HEK293T (cell line): ENCODE measurements around the gene GET3.

Source experiments
- CTCF ChIA-PET: fragments of 350-600 bp; formaldehyde crosslinking; extraction: SDS; loops from one replicate; lab custom pipeline; 2021; ENCODE audit warnings: antibody characterized with exemption, inconsistent platforms; lab: Yijun Ruan, JAX
- POLR2A ChIA-PET: fragments of 350-600 bp; formaldehyde crosslinking; extraction: SDS; loops from one replicate; lab custom pipeline; 2020; ENCODE audit warnings: antibody characterized with exemption, inconsistent platforms; lab: Yijun Ruan, JAX
- DNase-seq: peaks from one replicate; pipeline ENCODE4 v3.0.0; 2012; ENCODE audit warnings: mixed read lengths; ENCODE audit errors: extremely low spot score
- ARNT ChIP-seq: fragments of 450-650 bp; IDR thresholded peaks from 2 replicates; pipeline ENCODE4 v1.6.1; 2017; ENCODE audit warnings: mild to moderate bottlenecking
- BHLHE40 ChIP-seq: fragments of 450-650 bp; IDR thresholded peaks from 2 replicates; pipeline ENCODE4 v1.6.1; 2016; ENCODE audit warnings: mild to moderate bottlenecking, moderate library complexity, borderline replicate concordance
- CTBP1 ChIP-seq: fragments of 450-650 bp; IDR thresholded peaks from 2 replicates; pipeline ENCODE4 v1.6.1; 2016; ENCODE audit warnings: borderline replicate concordance
- ELF4 ChIP-seq: fragments of 450-650 bp; IDR thresholded peaks from 2 replicates; pipeline ENCODE4 v1.6.1; 2017; ENCODE audit warnings: antibody characterized with exemption
- FOXA1 ChIP-seq: fragments of 450-650 bp; IDR thresholded peaks from 2 replicates; pipeline ENCODE4 v1.6.1; 2016; ENCODE audit warnings: mild to moderate bottlenecking
- FOXK2 ChIP-seq: fragments of 450-650 bp; IDR thresholded peaks from 2 replicates; pipeline ENCODE4 v1.6.1; 2016; ENCODE audit warnings: mild to moderate bottlenecking
- FOXM1 ChIP-seq: fragments of 450-650 bp; IDR thresholded peaks from 2 replicates; pipeline ENCODE4 v1.6.1; 2017; ENCODE audit warnings: mild to moderate bottlenecking, borderline replicate concordance
- HDGF ChIP-seq: fragments of 450-650 bp; IDR thresholded peaks from 2 replicates; pipeline ENCODE4 v1.6.1; 2017; ENCODE audit warnings: antibody characterized with exemption, borderline replicate concordance
- L3MBTL2 ChIP-seq: fragments of 450-650 bp; conservative IDR thresholded peaks from 2 replicates; pipeline ENCODE4 v1.6.1; 2016; ENCODE audit warnings: mild to moderate bottlenecking
- LEF1 ChIP-seq: fragments of 450-650 bp; IDR thresholded peaks from 2 replicates; pipeline ENCODE4 v1.6.1; 2017; ENCODE audit warnings: mild to moderate bottlenecking, borderline replicate concordance
- SP1 ChIP-seq: fragments of 450-650 bp; IDR thresholded peaks from 2 replicates; pipeline ENCODE4 v1.6.1; 2017
- SUZ12 ChIP-seq: fragments of 450-650 bp; IDR thresholded peaks from 2 replicates; pipeline ENCODE4 v1.6.1; 2016; ENCODE audit warnings: mild to moderate bottlenecking
- TARDBP ChIP-seq: fragments of 450-650 bp; IDR thresholded peaks from 2 replicates; pipeline ENCODE4 v1.6.1; 2016
- ZNF384 ChIP-seq: fragments of 450-650 bp; IDR thresholded peaks from 2 replicates; pipeline ENCODE4 v1.6.1; 2016
- TF ChIP-seq, protein P1 (sequence below): fragments of 450-650 bp; IDR thresholded peaks from 2 replicates; pipeline ENCODE4 v1.6.1; 2016

The GET3 gene

DNA sequence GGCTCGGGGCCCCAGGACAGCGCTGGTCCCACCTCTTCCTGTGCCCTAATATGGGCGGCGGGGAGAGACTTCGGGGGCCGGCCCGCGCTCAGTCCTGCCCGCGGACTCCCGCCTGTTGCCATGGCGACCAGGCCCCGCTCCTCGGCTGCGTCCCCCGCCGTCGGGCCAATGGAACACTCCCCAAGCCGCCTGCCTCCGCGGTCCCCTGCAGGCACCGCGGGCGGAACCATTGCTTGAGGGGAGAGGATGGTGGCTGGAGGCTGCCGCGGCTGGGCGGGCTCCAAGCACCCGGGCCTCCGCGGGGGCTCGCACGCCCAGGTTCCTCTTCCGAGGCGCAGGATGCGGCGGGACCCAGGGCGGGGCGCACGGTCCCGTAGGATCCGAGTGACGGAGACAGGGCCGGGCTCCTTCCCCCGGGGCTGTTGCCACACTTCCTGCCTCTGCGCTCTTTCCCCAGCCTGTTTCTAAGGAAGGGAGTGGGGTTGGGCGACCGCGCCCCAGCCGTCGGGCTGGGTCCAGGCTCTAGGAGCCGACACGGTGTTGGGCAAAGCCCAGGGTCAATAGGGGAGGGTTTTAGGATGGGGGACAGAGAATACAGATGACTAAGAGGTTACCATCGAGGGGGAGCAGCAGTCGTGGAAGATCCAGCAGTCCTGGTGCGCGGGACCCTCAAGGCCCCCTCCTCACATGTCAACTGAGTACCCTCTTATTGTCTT is 52.8 kb downstream of the GET3 start:
- TF ChIP-seq ARNT: no peak
- TF ChIP-seq LEF1: no peak
- TF ChIP-seq CTBP1: no peak
- TF ChIP-seq HDGF: no peak
- TF ChIP-seq FOXK2: no peak
- TF ChIP-seq SP1: no peak
- TF ChIP-seq, protein P1, sequence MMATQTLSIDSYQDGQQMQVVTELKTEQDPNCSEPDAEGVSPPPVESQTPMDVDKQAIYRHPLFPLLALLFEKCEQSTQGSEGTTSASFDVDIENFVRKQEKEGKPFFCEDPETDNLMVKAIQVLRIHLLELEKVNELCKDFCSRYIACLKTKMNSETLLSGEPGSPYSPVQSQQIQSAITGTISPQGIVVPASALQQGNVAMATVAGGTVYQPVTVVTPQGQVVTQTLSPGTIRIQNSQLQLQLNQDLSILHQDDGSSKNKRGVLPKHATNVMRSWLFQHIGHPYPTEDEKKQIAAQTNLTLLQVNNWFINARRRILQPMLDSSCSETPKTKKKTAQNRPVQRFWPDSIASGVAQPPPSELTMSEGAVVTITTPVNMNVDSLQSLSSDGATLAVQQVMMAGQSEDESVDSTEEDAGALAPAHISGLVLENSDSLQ: no peak
- TF ChIP-seq FOXA1: no peak
- no peak for TF ChIP-seq TARDBP
- CTCF ChIA-PET: interaction anchor here (0.7 to 1.4 kb wide), 2 partner anchors 13 to 304 kb away, joined by 3 to 6 read pairs; no protein-coding TSS in a partner anchor

DNA sequence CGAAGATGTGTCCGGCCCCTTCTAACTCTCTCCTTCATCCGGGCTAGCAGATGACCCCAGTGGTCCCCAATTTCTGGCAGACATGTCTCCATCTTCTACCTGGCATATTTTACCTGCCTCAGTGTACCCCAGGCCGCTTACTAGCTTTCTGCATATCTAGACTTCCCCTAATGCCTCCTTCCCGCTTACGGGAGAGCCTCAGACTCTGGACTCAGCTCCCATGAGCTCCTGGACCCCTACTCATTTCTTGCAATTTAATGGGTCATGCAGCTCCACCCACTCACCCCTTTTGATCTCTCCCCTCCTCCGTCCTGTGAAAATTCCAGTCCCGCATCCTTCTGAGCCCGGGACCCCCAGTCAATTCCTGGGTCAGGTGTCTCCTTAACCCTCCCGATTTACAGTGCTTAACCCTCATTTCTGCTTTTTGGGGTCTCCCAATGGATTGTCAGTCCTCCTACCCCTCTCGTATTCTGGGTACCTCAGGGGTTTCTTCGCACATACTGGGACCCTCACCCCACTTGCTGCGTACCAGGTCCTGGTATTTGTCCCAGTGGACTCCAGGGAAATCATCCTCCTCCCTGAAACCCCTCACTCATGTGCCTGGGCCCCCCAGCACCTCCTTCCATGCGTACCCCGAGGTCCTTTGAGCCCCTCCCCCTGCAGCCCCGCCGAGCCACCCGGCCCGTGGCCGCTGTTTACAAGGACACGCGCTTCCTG is 53.5 kb downstream of the GET3 start:
- TF ChIP-seq FOXA1 (no peak), ARNT (no peak), LEF1 (no peak), FOXK2 (no peak), BHLHE40 (no peak), SUZ12 (no peak), CTBP1 (no peak)
- TF ChIP-seq, protein P1: no peak
- POLR2A ChIA-PET: interaction anchor here (1.2 to 3.6 kb wide), 8 partner anchors 8 to 57 kb away, joined by 5 to 55 read pairs (median 11); partner anchors contain the start of genes GET3, RNASEH2A, THSD8 and TRIR
- CTCF ChIA-PET: interaction anchor here (0.7 to 3.3 kb wide), 4 partner anchors 13 to 303 kb away, joined by 3 to 23 read pairs (median 11); no protein-coding TSS in a partner anchor
- no peak for DNase-seq

More for the DNA sequence above, 52.8 kb downstream of the GET3 start:
- peak; percentile 77 for DNase-seq
- POLR2A ChIA-PET: interaction anchor here (1.2 to 3.6 kb wide), 2 partner anchors 11 to 12 kb away, joined by 3 to 55 read pairs; no protein-coding TSS in a partner anchor

DNA sequence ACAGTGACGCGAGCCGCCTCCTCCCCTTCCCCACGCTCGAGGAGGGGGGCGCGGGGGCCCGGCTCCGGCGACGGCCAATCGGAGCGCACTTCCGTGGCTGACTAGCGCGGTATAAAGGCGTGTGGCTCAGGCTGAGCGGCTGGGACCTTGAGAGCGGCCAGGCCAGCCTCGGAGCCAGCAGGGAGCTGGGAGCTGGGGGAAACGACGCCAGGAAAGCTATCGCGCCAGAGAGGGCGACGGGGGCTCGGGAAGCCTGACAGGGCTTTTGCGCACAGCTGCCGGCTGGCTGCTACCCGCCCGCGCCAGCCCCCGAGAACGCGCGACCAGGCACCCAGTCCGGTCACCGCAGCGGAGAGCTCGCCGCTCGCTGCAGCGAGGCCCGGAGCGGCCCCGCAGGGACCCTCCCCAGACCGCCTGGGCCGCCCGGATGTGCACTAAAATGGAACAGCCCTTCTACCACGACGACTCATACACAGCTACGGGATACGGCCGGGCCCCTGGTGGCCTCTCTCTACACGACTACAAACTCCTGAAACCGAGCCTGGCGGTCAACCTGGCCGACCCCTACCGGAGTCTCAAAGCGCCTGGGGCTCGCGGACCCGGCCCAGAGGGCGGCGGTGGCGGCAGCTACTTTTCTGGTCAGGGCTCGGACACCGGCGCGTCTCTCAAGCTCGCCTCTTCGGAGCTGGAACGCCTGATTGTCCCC is 54.2 kb downstream of the GET3 start, which contains the start of gene JUNB:
JUNB (plus strand) TSS at position 142 of the 706 bp plus-strand sequence; CDS start at position 428, 286 bp downstream.
- peak; percentile 74 for DNase-seq
- POLR2A ChIA-PET: interaction anchor here (0.7 to 3.6 kb wide), 15 partner anchors 9 to 110 kb away, joined by 3 to 55 read pairs (median 6); partner anchors contain the start of genes DNASE2, GET3, RNASEH2A and THSD8
- CTCF ChIA-PET: interaction anchor here (1.1 to 3.3 kb wide), 4 partner anchors 14 to 227 kb away, joined by 3 to 23 read pairs (median 17); no protein-coding TSS in a partner anchor
- TF ChIP-seq, protein P1: no peak
- TF ChIP-seq L3MBTL2 (peak; percentile 7; the same call in 1 of the 2 replicates), ELF4 (peak; percentile 80), FOXM1 (peak; percentile 83)

DNA sequence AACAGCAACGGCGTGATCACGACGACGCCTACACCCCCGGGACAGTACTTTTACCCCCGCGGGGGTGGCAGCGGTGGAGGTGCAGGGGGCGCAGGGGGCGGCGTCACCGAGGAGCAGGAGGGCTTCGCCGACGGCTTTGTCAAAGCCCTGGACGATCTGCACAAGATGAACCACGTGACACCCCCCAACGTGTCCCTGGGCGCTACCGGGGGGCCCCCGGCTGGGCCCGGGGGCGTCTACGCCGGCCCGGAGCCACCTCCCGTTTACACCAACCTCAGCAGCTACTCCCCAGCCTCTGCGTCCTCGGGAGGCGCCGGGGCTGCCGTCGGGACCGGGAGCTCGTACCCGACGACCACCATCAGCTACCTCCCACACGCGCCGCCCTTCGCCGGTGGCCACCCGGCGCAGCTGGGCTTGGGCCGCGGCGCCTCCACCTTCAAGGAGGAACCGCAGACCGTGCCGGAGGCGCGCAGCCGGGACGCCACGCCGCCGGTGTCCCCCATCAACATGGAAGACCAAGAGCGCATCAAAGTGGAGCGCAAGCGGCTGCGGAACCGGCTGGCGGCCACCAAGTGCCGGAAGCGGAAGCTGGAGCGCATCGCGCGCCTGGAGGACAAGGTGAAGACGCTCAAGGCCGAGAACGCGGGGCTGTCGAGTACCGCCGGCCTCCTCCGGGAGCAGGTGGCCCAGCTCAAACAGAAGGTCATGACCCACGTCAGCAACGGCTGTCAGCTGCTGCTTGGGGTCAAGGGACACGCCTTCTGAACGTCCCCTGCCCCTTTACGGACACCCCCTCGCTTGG is 55.0 kb downstream of the GET3 start:
- TF ChIP-seq ZNF384 (no peak), FOXK2 (no peak), L3MBTL2 (peak; percentile 64; the same call in 1 of the 2 replicates)
- TF ChIP-seq, protein P1: no peak
- POLR2A ChIA-PET: interaction anchor here (0.6 to 3.6 kb wide), 20 partner anchors 9 to 111 kb away, joined by 3 to 55 read pairs (median 4); partner anchors contain the start of genes DHPS, DNASE2, GET3 and RNASEH2A
- CTCF ChIA-PET: interaction anchor here (0.7 to 3.3 kb wide), 6 partner anchors 9 to 228 kb away, joined by 3 to 23 read pairs (median 11); no protein-coding TSS in a partner anchor
- DNase-seq: no peak

DNA sequence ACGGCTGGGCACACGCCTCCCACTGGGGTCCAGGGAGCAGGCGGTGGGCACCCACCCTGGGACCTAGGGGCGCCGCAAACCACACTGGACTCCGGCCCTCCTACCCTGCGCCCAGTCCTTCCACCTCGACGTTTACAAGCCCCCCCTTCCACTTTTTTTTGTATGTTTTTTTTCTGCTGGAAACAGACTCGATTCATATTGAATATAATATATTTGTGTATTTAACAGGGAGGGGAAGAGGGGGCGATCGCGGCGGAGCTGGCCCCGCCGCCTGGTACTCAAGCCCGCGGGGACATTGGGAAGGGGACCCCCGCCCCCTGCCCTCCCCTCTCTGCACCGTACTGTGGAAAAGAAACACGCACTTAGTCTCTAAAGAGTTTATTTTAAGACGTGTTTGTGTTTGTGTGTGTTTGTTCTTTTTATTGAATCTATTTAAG is 55.6 kb downstream of the GET3 start:
- POLR2A ChIA-PET: interaction anchor here (0.6 to 3.6 kb wide), 11 partner anchors 10 to 112 kb away, joined by 3 to 55 read pairs (median 7); partner anchors contain the start of genes DHPS, GET3 and RNASEH2A
- TF ChIP-seq TARDBP (no peak), SUZ12 (no peak), SP1 (no peak), ARNT (no peak), LEF1 (no peak)
- TF ChIP-seq, protein P1: no peak
- no peak for DNase-seq
- CTCF ChIA-PET: interaction anchor here (0.6 to 3.3 kb wide), 7 partner anchors 15 to 35 kb away, joined by 3 to 23 read pairs (median 7); no protein-coding TSS in a partner anchor
